Measurements from ENCODE around the gene TSC2.

TSC2 gene

DNA sequence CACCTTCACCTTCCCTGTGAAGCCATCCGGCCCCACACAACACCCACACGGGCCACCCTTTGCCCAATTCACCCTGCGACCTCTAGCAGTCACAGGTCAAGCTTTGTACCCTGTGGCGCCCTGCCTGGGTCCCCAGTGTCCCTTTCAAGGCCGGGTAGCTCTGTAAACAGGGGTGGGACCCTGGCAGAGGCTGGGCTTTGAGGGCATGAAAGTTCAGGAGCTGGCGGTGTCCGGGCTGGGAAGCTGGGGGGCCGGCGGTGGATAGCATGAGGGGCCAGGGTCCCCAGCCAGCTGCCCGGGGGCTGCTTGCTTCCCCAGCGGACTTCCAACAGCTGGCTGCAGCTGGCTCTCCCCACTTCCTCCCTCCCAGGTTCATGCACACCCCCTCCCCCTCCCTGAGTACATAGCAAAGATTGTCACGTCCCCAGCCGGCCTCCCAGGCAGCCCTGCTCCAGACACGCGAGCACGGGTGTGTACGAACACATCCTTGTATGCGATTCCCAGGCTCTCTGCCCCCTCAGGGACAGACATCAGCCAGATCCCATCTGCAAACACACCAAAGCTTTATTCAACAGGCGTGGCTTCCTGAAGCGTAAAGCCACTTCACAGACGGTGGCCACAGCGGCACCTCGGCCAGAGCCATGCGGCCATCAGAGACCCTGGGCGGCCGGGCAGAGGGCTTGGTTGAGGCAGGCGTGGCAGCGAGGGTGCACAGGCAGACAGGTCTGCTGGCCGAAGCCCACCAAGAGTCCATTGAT lies 8.3 kb upstream of the TSC2 start:
- TF ChIP-seq, protein P1, sequence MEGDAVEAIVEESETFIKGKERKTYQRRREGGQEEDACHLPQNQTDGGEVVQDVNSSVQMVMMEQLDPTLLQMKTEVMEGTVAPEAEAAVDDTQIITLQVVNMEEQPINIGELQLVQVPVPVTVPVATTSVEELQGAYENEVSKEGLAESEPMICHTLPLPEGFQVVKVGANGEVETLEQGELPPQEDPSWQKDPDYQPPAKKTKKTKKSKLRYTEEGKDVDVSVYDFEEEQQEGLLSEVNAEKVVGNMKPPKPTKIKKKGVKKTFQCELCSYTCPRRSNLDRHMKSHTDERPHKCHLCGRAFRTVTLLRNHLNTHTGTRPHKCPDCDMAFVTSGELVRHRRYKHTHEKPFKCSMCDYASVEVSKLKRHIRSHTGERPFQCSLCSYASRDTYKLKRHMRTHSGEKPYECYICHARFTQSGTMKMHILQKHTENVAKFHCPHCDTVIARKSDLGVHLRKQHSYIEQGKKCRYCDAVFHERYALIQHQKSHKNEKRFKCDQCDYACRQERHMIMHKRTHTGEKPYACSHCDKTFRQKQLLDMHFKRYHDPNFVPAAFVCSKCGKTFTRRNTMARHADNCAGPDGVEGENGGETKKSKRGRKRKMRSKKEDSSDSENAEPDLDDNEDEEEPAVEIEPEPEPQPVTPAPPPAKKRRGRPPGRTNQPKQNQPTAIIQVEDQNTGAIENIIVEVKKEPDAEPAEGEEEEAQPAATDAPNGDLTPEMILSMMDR (IDR thresholded peaks at IDR 0.05; ENCODE audit: low read depth, low read length, missing control alignments), result no peak
- DNase-seq (ENCODE audit: low read depth), result no peak

DNA sequence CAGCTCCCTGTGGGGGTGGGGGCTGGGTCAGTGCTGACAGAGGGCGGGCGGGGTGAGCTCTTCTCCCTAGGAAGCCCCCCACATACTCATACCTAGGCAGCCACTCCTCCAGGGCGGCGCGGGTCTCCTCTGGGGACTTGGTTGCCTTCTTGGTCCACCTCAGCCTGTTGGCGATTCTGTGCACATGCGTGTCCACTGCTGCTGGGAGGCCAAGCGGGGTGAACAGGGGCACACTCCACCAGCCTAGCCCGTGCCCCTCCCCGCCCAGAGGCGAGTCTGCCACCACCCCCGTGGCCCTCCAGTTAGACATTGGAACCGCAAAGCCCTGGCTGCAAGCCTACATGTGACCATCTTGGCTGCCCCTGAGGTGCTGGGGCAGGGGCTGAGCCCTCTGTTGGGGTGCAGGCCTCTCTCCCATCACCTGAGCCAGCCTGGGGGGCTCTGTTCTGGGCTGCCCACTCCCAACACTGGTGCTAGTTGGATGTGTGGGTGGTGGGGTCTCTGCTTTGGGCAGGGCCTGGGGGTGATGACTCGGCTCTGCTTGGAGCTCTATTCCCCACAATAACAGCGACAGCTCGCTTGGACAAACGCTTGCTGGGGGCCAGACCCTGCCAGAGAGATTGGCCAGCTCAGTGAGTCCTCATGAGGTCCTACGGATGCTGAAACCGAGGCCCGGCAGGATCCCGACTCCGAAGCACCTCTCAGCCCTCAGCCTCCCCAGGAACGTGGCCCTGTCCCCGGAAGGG lies 7.6 kb upstream of the TSC2 start:
- in situ Hi-C loops (cut with HindIII; ENCODE audit: low sequenced_read_pairs), result no loop called here
- no peak overlapping the region for H3K4me3 ChIP-seq (ENCODE audit: low read depth, low read length)
- TF ChIP-seq, protein P1 (IDR thresholded peaks at IDR 0.05; ENCODE audit: low read depth, low read length, missing control alignments), result no peak
- no peak for DNase-seq (ENCODE audit: low read depth)

More for the DNA sequence above, 8.3 kb upstream of the TSC2 start:
- no peak overlapping the region for H3K4me3 ChIP-seq (ENCODE audit: low read depth, low read length)
- in situ Hi-C loops (cut with HindIII; ENCODE audit: low sequenced_read_pairs), result loop anchor here (5.0 to 10.0 kb wide), 3 partner anchors 38 to 125 kb away; partner anchors contain the start of genes GFER and NOXO1

DNA sequence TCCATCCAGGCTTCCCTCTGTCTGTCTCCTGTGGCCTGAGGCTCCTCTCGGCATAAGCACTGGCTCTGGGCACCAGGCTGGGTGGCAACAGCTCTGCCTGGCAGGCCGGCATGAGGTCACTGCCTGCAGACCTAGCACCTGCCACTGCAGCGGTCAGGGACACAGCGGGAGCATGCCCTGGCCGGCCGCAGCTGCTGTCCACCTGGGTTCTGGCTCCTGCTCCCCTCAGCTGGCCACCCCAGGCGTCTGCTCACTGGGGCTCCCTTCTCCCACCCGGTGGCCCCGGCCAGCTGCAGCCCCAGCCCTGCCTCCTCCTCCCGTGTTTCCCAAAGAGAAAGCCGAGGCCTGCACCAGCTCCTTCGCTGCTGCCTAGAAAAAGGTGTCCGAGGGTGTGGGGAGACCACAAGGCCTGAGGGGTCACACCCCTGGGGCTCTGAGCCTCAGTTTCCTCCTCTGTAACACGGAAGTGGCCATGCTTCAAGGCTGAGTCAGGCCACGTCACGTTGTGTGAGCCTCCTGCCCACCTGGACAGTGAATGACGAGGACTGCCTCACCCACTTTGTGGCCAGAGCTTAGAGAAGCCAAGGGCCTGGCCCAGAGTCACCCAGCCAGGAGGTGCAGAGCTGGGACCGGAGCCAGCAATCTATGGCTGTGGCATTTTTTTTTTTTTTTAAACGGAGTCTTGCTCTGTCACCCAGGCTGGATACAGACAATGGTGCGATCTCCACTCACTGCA lies 6.8 kb upstream of the TSC2 start:
- H3K4me3 ChIP-seq (ENCODE audit: low read depth, low read length), result no peak overlapping the region
- DNase-seq (ENCODE audit: low read depth), result no peak
- TF ChIP-seq, protein P1 (IDR thresholded peaks at IDR 0.05; ENCODE audit: low read depth, low read length, missing control alignments), result no peak
- in situ Hi-C loops (cut with HindIII; ENCODE audit: low sequenced_read_pairs), result no loop called here

DNA sequence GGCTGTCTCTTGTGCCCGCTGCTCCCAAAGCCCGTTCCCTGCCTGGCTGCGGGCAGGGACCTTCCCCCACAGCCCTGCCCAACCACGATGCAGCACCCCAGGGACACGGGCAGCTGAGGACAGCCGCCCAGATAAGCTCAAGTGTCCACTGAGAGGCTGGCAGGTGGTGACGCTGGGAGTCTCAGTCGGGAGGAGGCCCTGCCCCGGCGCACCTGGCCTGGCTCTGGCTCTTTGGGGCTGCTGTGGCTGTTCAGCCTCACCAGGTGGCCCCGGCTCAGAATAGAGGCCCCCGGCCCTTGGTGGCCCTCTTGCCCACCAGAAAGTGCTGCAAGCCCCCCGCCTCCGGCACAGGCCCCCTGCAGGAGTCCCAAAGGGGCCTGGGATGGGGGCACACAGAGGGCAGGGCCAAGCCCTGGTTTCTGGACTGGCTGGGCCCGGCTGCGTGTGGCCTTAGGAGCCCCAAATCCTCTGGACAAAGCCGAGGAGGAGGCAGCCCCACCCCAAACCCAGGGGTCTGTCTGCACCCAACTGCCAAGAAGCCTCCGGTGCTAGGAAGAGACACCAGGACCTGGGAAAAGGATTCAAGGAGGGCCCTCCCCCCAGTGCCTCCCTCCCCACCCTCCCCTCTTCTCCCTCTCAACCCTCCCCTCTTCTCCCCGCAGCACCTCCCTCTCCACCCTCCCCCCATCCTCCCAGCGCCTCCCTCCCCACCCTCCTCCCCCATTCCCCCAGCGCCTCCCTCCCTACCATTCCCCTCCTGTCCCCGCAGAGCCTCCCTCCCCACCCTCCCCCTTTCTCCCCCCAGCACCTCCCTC lies 5.4 kb upstream of the TSC2 start:
- in situ Hi-C loops (cut with HindIII; ENCODE audit: low sequenced_read_pairs), result no loop called here
- no peak overlapping the region for H3K4me3 ChIP-seq (ENCODE audit: low read depth, low read length)
- DNase-seq (ENCODE audit: low read depth), result no peak
- TF ChIP-seq, protein P1 (IDR thresholded peaks at IDR 0.05; ENCODE audit: low read depth, low read length, missing control alignments), result no peak

GRCh38 chr16:2042986-2043666 lies 4.7 kb upstream of the TSC2 start:
- in situ Hi-C loops (cut with HindIII; ENCODE audit: low sequenced_read_pairs), result no loop called here
- TF ChIP-seq, protein P1 (IDR thresholded peaks at IDR 0.05; ENCODE audit: low read depth, low read length, missing control alignments), result no peak
- DNase-seq (ENCODE audit: low read depth), result no peak
- no peak overlapping the region for H3K4me3 ChIP-seq (ENCODE audit: low read depth, low read length)
